DOHH2 (cell line): ENCODE measurements around the gene PCDHB15.
"Not testable (repeated sequence)": the region's sequence is repeated elsewhere in the genome, so short reads cannot be mapped to it uniquely, and the experiment has no call there.

ENCODE experiments used
- H3F3A ChIP-seq: fragments of 200-600 bp; sonication (generic), shearing (Covaris generic); 2 replicates; pipeline ENCODE4 v1.6.0; 2016; ENCODE audit warnings: antibody characterized with exemption, mild to moderate bottlenecking; ENCODE audit not compliant: control insufficient read depth, insufficient read depth
- H3K27ac ChIP-seq: fragments of 200-600 bp; sonication (generic); 2 replicates; pipeline ENCODE4 v1.5.1; 2014; ENCODE audit warnings: low read depth, mild to moderate bottlenecking, low read length, moderate library complexity
- H3K27me3 ChIP-seq: fragments of 200-600 bp; sonication (generic); 2 replicates; pipeline ENCODE4 v1.6.1; 2014; ENCODE audit warnings: mild to moderate bottlenecking, low read length, mixed read lengths; ENCODE audit not compliant: control insufficient read depth
- H3K36me3 ChIP-seq: fragments of 200-600 bp; sonication (generic); 2 replicates; pipeline ENCODE4 v1.6.1; 2014; ENCODE audit warnings: mild to moderate bottlenecking, low read length, moderate library complexity, mixed read lengths; ENCODE audit not compliant: control insufficient read depth
- H3K4me1 ChIP-seq: fragments of 200-600 bp; sonication (generic); 2 replicates; pipeline ENCODE4 v1.6.1; 2014; ENCODE audit warnings: mild to moderate bottlenecking, low read length, mixed read lengths; ENCODE audit not compliant: control insufficient read depth
- H3K4me2 ChIP-seq: fragments of 200-600 bp; sonication (generic); 2 replicates; pipeline ENCODE4 v1.6.0; 2014; ENCODE audit warnings: mild to moderate bottlenecking, low read length, moderate library complexity
- H3K4me3 ChIP-seq: fragments of 200-600 bp; sonication (generic); 2 replicates; pipeline ENCODE4 v1.5.1; 2014; ENCODE audit warnings: mild to moderate bottlenecking, low read length, mixed read lengths
- H3K79me2 ChIP-seq: fragments of 200-600 bp; sonication (generic); 2 replicates; pipeline ENCODE4 v1.6.1; 2014; ENCODE audit warnings: mild to moderate bottlenecking, low read length, mixed read lengths; ENCODE audit not compliant: control insufficient read depth
- H3K9me2 ChIP-seq: fragments of 200-600 bp; sonication (generic); replicated peaks from 2 replicates; pipeline ENCODE4 v1.6.1; 2014; ENCODE audit warnings: mild to moderate bottlenecking, low read length, mixed read lengths; ENCODE audit not compliant: control insufficient read depth
- H3K9me3 ChIP-seq: fragments of 200-600 bp; sonication (generic); 2 replicates; pipeline ENCODE4 v1.6.1; 2014; ENCODE audit warnings: antibody characterized with exemption, low read length, mixed read lengths; ENCODE audit not compliant: control insufficient read depth, insufficient read depth
- H4K20me1 ChIP-seq: fragments of 200-600 bp; sonication (generic); 2 replicates; pipeline ENCODE4 v1.6.0; 2014; ENCODE audit warnings: low read depth, mild to moderate bottlenecking, antibody characterized with exemption, low read length, moderate library complexity; ENCODE audit not compliant: control insufficient read depth, insufficient read depth
- CTCF ChIP-seq: fragments of 200-600 bp; sonication (generic); IDR thresholded peaks from one replicate; pipeline ENCODE4 v1.5.1; 2014; ENCODE audit warnings: antibody characterized with exemption, mild to moderate bottlenecking, low read depth, low read length; ENCODE audit not compliant: poor library complexity, severe bottlenecking
- EZH2phosphoT487 ChIP-seq: fragments of 200-600 bp; sonication (generic); IDR thresholded peaks from 2 replicates; pipeline ENCODE4 v1.6.1; 2017; ENCODE audit warnings: borderline replicate concordance, mild to moderate bottlenecking, antibody characterized with exemption, low read length, moderate library complexity, mixed read lengths

PCDHB15 gene

GRCh38 chr5:141223112-141223783, 21.9 kb upstream of the PCDHB15 start, which contains the start of gene PCDHB14:
Gene PCDHB14, plus strand, starts transcription at chr5:141223343. Its CDS starts 163 bp downstream, at chr5:141223506.
- H3K36me3 ChIP-seq, result no peaks in the 10 kb centered on the region
- no peaks in the 10 kb centered on the region for H3K9me2 ChIP-seq
- peak; percentile 49 for TF ChIP-seq CTCF
- no peak for TF ChIP-seq EZH2phosphoT487
- no peaks in the 10 kb centered on the region for H3K79me2 ChIP-seq
- no peaks in the 10 kb centered on the region for H4K20me1 ChIP-seq
- no peak within 1 kb of the TSS for H3K4me2 ChIP-seq
- no peaks in the 10 kb centered on the region for H3K4me1 ChIP-seq
- no peaks in the 10 kb centered on the region for H3K9me3 ChIP-seq
- H3K27me3 ChIP-seq, result peaks cover 7% of the 10 kb centered on the region
- no peaks in the 10 kb centered on the region for H3F3A ChIP-seq
- no peak within 1 kb of the TSS for H3K4me3 ChIP-seq
- no peak within 1 kb of the TSS for H3K27ac ChIP-seq

GRCh38 chr5:141224844-141225243, 20.4 kb upstream of the PCDHB15 start:
- H3K4me2 ChIP-seq, H3K4me1 ChIP-seq, H3K27ac ChIP-seq, H3K9me2 ChIP-seq, H3K27me3 ChIP-seq, H3K4me3 ChIP-seq, H3F3A ChIP-seq, H3K79me2 ChIP-seq, H4K20me1 ChIP-seq, H3K9me3 ChIP-seq, H3K36me3 ChIP-seq: not testable (repeated sequence)

GRCh38 chr5:141225421-141225820, 19.8 kb upstream of the PCDHB15 start:
- not testable (repeated sequence) for H3K27me3 ChIP-seq, H3K4me1 ChIP-seq, H3F3A ChIP-seq, H3K4me2 ChIP-seq, H3K27ac ChIP-seq, H3K9me3 ChIP-seq, H4K20me1 ChIP-seq, H3K4me3 ChIP-seq, H3K79me2 ChIP-seq, H3K9me2 ChIP-seq, H3K36me3 ChIP-seq

- no peaks in the 10 kb centered on the region for H4K20me1 ChIP-seq
- no peak overlapping the region for H3K4me2 ChIP-seq
- no peak overlapping the region for H3K27ac ChIP-seq
- no peaks in the 10 kb centered on the region for H3K79me2 ChIP-seq
- no peak overlapping the region for H3K4me3 ChIP-seq
- no peaks in the 10 kb centered on the region for H3K36me3 ChIP-seq
- H3K27me3 ChIP-seq, result no peaks in the 10 kb centered on the region
- H3K9me2 ChIP-seq, result no peaks in the 10 kb centered on the region
- peaks cover 3% of the 10 kb centered on the region; the same call in 1 of the 2 replicates for H3K9me3 ChIP-seq
- H3F3A ChIP-seq, result no peaks in the 10 kb centered on the region
- H3K4me1 ChIP-seq, result no peaks in the 10 kb centered on the region
- TF ChIP-seq CTCF (no peak), EZH2phosphoT487 (no peak)
Observed at GRCh38 chr5:141234109-141234667, 11.0 kb upstream of the PCDHB15 start.

- not testable (repeated sequence) for H3K9me3 ChIP-seq, H3K4me3 ChIP-seq, H3K79me2 ChIP-seq, H3K4me1 ChIP-seq, H4K20me1 ChIP-seq, H3K36me3 ChIP-seq, H3K4me2 ChIP-seq, H3F3A ChIP-seq, H3K27me3 ChIP-seq, H3K9me2 ChIP-seq, H3K27ac ChIP-seq
Observed at GRCh38 chr5:141235922-141236321, 9.3 kb upstream of the PCDHB15 start.
